ENCODE measurements around the gene XCR1. TPM values are rescaled to one million over a fixed set of nuclear protein-coding genes. Genes with fewer than 3 reads are reported as not detected.

Gene XCR1
- total RNA-seq, 1 experiment from 2014 or later: not detected

GRCh38 chr3:45990181-45990580 is 37.1 kb downstream of the XCR1 start:
- peaks cover 35% of the 10 kb centered on the region for H3K4me1 Mint-ChIP-seq (ENCODE audit: insufficient read depth, unreplicated experiment)
- H3K36me3 Mint-ChIP-seq (ENCODE audit: insufficient read depth, unreplicated experiment): peaks cover 11% of the 10 kb centered on the region
- DNase-seq (ENCODE audit: unreplicated experiment): no peak
- no peak overlapping the region for H3K27ac Mint-ChIP-seq (ENCODE audit: low read depth, unreplicated experiment)
- POLR2A ChIA-PET: no interaction called here
- no peaks in the 10 kb centered on the region for H3K9me3 Mint-ChIP-seq (ENCODE audit: unreplicated experiment)
- intact Hi-C loops (cut with micrococcal nuclease): no loop called here
- no peak overlapping the region for H3K4me3 Mint-ChIP-seq (ENCODE audit: unreplicated experiment)
- CTCF ChIA-PET: interaction anchor here (0.5 kb wide), 1 partner anchor 290 kb away, joined by 3 read pairs; no protein-coding TSS in a partner anchor
- BruUV-seq (replicated peaks): no TSS peak
- TF ChIP-seq CTCF (IDR thresholded peaks at IDR 0.05; ENCODE audit: unreplicated experiment): no peak
- no peaks in the 10 kb centered on the region for H3K27me3 Mint-ChIP-seq (ENCODE audit: insufficient read depth, unreplicated experiment)

- no TSS peak for BruUV-seq (replicated peaks)
- Mint-ChIP-seq H3K27ac (ENCODE audit: low read depth, unreplicated experiment) (peak overlapping the region; percentile 67), H3K4me3 (ENCODE audit: unreplicated experiment) (no peak overlapping the region), H3K4me1 (ENCODE audit: insufficient read depth, unreplicated experiment) (peaks cover 35% of the 10 kb centered on the region), H3K9me3 (ENCODE audit: unreplicated experiment) (no peaks in the 10 kb centered on the region), H3K36me3 (ENCODE audit: insufficient read depth, unreplicated experiment) (peaks cover 19% of the 10 kb centered on the region), H3K27me3 (ENCODE audit: insufficient read depth, unreplicated experiment) (no peaks in the 10 kb centered on the region)
- intact Hi-C loops (cut with micrococcal nuclease): no loop called here
- no peak for TF ChIP-seq CTCF (IDR thresholded peaks at IDR 0.05; ENCODE audit: unreplicated experiment)
- DNase-seq (ENCODE audit: unreplicated experiment): peak; percentile 79
- ChIA-PET CTCF (no interaction called here), POLR2A (no interaction called here)
These were observed 38.5 kb downstream of the XCR1 start for GRCh38 chr3:45988804-45989203.

- no peak for TF ChIP-seq CTCF (IDR thresholded peaks at IDR 0.05; ENCODE audit: unreplicated experiment)
- Mint-ChIP-seq H3K27ac (ENCODE audit: low read depth, unreplicated experiment) (peak overlapping the region; percentile 67), H3K4me3 (ENCODE audit: unreplicated experiment) (no peak overlapping the region), H3K9me3 (ENCODE audit: unreplicated experiment) (no peaks in the 10 kb centered on the region), H3K36me3 (ENCODE audit: insufficient read depth, unreplicated experiment) (peaks cover 23% of the 10 kb centered on the region), H3K4me1 (ENCODE audit: insufficient read depth, unreplicated experiment) (peaks cover 35% of the 10 kb centered on the region), H3K27me3 (ENCODE audit: insufficient read depth, unreplicated experiment) (no peaks in the 10 kb centered on the region)
- CTCF ChIA-PET: no interaction called here
- intact Hi-C loops (cut with micrococcal nuclease): no loop called here
- POLR2A ChIA-PET: no interaction called here
- peak; percentile 38 for DNase-seq (ENCODE audit: unreplicated experiment)
- no TSS peak for BruUV-seq (replicated peaks)
These were observed 38.9 kb downstream of the XCR1 start for GRCh38 chr3:45988362-45988761.

- intact Hi-C loops (cut with micrococcal nuclease): no loop called here
- ChIA-PET POLR2A (no interaction called here), CTCF (no interaction called here)
- H3K27ac Mint-ChIP-seq (ENCODE audit: low read depth, unreplicated experiment): peak overlapping the region; percentile 67
- H3K4me1 Mint-ChIP-seq (ENCODE audit: insufficient read depth, unreplicated experiment): peaks cover 35% of the 10 kb centered on the region
- no TSS peak for BruUV-seq (replicated peaks)
- H3K9me3 Mint-ChIP-seq (ENCODE audit: unreplicated experiment): no peaks in the 10 kb centered on the region
- peaks cover 25% of the 10 kb centered on the region for H3K36me3 Mint-ChIP-seq (ENCODE audit: insufficient read depth, unreplicated experiment)
- no peaks in the 10 kb centered on the region for H3K27me3 Mint-ChIP-seq (ENCODE audit: insufficient read depth, unreplicated experiment)
- DNase-seq (ENCODE audit: unreplicated experiment): peak; percentile 1
- TF ChIP-seq CTCF (IDR thresholded peaks at IDR 0.05; ENCODE audit: unreplicated experiment): no peak
- H3K4me3 Mint-ChIP-seq (ENCODE audit: unreplicated experiment): no peak overlapping the region
These were observed 39.7 kb downstream of the XCR1 start for GRCh38 chr3:45987368-45988291.
